Measurements from ENCODE around the gene UCP2. TPM values are rescaled to one million over a fixed set of nuclear protein-coding genes. Genes with fewer than 3 reads are reported as not detected.

Gene UCP2
- total and polyA plus RNA-seq, 8 donors: 15.2 to 111 (median 45.6) TPM

GRCh38 chr11:74020539-74020938, 37.9 kb upstream of the UCP2 start:
- Histone ChIP-seq H3K4me3 (no peak overlapping the region), H3K9me3 (no peaks in the 10 kb centered on the region), H3K27me3 (no peaks in the 10 kb centered on the region), H3K27ac (peak overlapping the region in 4 of 5 donors; percentile 84 to 92 (median 90)), H3K4me1 (peaks cover 34 to 58% (median 44%) of the 10 kb centered on the region in 4 donors), H3K36me3 (peaks cover 0 to 30% (median 11%) of the 10 kb centered on the region in 4 donors)
- DNase-seq: no peak
- intact Hi-C loops (cut with DNase I; ENCODE audit: low total_unique reads): loop anchor here (10.0 kb wide), 1 partner anchor 46 kb away; no protein-coding TSS in a partner anchor
- no peak for TF ChIP-seq POLR2AphosphoS5 (IDR thresholded peaks at IDR 0.05)
- no peak for TF ChIP-seq CTCF (IDR thresholded peaks at IDR 0.05)
- no peak for TF ChIP-seq EP300 (IDR thresholded peaks at IDR 0.05)
- TF ChIP-seq POLR2A (IDR thresholded peaks at IDR 0.05): no peak
- WGBS, 5 donors: 73 to 86% (median 83%) methylated on average over 4 of the region's 4 CpGs

GRCh38 chr11:74019860-74020259, 37.2 kb upstream of the UCP2 start:
- WGBS, 5 donors: 70 to 84% (median 81%) methylated on average over 4 of the region's 4 CpGs
- intact Hi-C loops (cut with DNase I; ENCODE audit: low total_unique reads): loop anchor here (10.0 kb wide), 1 partner anchor 45 kb away; no protein-coding TSS in a partner anchor

GRCh38 chr11:74019104-74019738, 36.6 kb upstream of the UCP2 start:
- peak in 1 of 2 donors; percentile 69 for DNase-seq
- WGBS, 5 donors: 23 to 41% (median 32%) methylated on average over 4 of the region's 4 CpGs
- peaks cover 34 to 48% (median 42%) of the 10 kb centered on the region in 4 donors for H3K4me1 ChIP-seq
- intact Hi-C loops (cut with DNase I; ENCODE audit: low total_unique reads): no loop called here
- H3K36me3 ChIP-seq: peaks cover 0 to 29% (median 15%) of the 10 kb centered on the region in 4 donors
- peak overlapping the region; percentile 80 to 92 (median 90) for H3K27ac ChIP-seq
- H3K27me3 ChIP-seq: no peaks in the 10 kb centered on the region
- no peaks in the 10 kb centered on the region for H3K9me3 ChIP-seq
- H3K4me3 ChIP-seq: no peak overlapping the region
- TF ChIP-seq POLR2AphosphoS5 (IDR thresholded peaks at IDR 0.05) (no peak), EP300 (IDR thresholded peaks at IDR 0.05) (no peak), CTCF (IDR thresholded peaks at IDR 0.05) (no peak), POLR2A (IDR thresholded peaks at IDR 0.05) (no peak)

More at GRCh38 chr11:74019860-74020259, 37.2 kb upstream of the UCP2 start:
- Histone ChIP-seq H3K4me3 (no peak overlapping the region), H3K36me3 (peaks cover 0 to 28% (median 12%) of the 10 kb centered on the region in 4 donors), H3K9me3 (no peaks in the 10 kb centered on the region), H3K27me3 (no peaks in the 10 kb centered on the region), H3K27ac (peak overlapping the region; percentile 80 to 92 (median 90)), H3K4me1 (peaks cover 34 to 51% (median 44%) of the 10 kb centered on the region in 4 donors)
- no peak for DNase-seq
- no peak for TF ChIP-seq POLR2AphosphoS5 (IDR thresholded peaks at IDR 0.05)
- TF ChIP-seq CTCF (IDR thresholded peaks at IDR 0.05): no peak

- Histone ChIP-seq H3K36me3 (peaks cover 0 to 35% (median 20%) of the 10 kb centered on the region in 4 donors), H3K4me1 (peaks cover 30 to 41% (median 38%) of the 10 kb centered on the region in 4 donors), H3K27ac (peak overlapping the region; percentile 80 to 92 (median 90)), H3K9me3 (no peaks in the 10 kb centered on the region), H3K4me3 (no peak overlapping the region), H3K27me3 (no peaks in the 10 kb centered on the region)
- TF ChIP-seq POLR2AphosphoS5 (IDR thresholded peaks at IDR 0.05) (peak; percentile 50 to 87 (median 82)), CTCF (IDR thresholded peaks at IDR 0.05) (no peak), EP300 (IDR thresholded peaks at IDR 0.05) (no peak)
- intact Hi-C loops (cut with DNase I; ENCODE audit: low total_unique reads): no loop called here
- DNase-seq: peak; percentile 96 to 97
- WGBS, 5 donors: 30 to 40% (median 36%) methylated on average over 9 of the region's 9 CpGs
These were observed 35.8 kb upstream of the UCP2 start for GRCh38 chr11:74018331-74019005.
